Ishikawa (cell line): ENCODE measurements around the gene GATAD2A.

ENCODE experiments used
- CEBPB ChIP-seq: IDR thresholded peaks from 2 replicates; pipeline ENCODE4 v1.6.1; 2012
- CREB1 ChIP-seq: IDR thresholded peaks from 2 replicates; pipeline ENCODE4 v1.6.1; 2012; ENCODE audit warnings: low read depth
- EGR1 ChIP-seq: IDR thresholded peaks from 2 replicates; pipeline ENCODE4 v1.6.1; 2012
- EP300 ChIP-seq: IDR thresholded peaks from 2 replicates; pipeline ENCODE4 v1.6.1; 2012; ENCODE audit warnings: borderline replicate concordance
- FOXM1 ChIP-seq: IDR thresholded peaks from 2 replicates; pipeline ENCODE4 v1.6.1; 2012; ENCODE audit warnings: low read depth, borderline replicate concordance
- NFIC ChIP-seq: IDR thresholded peaks from 2 replicates; pipeline ENCODE4 v1.6.1; 2012
- RAD21 ChIP-seq: IDR thresholded peaks from 2 replicates; pipeline ENCODE4 v1.6.1; 2012; ENCODE audit warnings: low read depth
- TAF1 ChIP-seq: IDR thresholded peaks from 2 replicates; pipeline ENCODE4 v1.6.1; 2012; ENCODE audit warnings: low read depth, mild to moderate bottlenecking
- TCF12 ChIP-seq: IDR thresholded peaks from 2 replicates; pipeline ENCODE4 v1.6.1; 2012; ENCODE audit warnings: low read depth
- TEAD4 ChIP-seq: IDR thresholded peaks from 2 replicates; pipeline ENCODE4 v1.6.1; 2012
- YY1 ChIP-seq: IDR thresholded peaks from 2 replicates; pipeline ENCODE4 v1.6.1; 2012; ENCODE audit warnings: low read depth
- ZBTB7A ChIP-seq: IDR thresholded peaks from 2 replicates; pipeline ENCODE4 v1.6.1; 2012; ENCODE audit warnings: low read depth
- TF ChIP-seq, protein P1 (sequence below): IDR thresholded peaks from 2 replicates; pipeline ENCODE4 v1.6.1; 2012
- TF ChIP-seq, protein P2 (sequence below): IDR thresholded peaks from 2 replicates; pipeline ENCODE4 v1.6.1; 2012; ENCODE audit warnings: low read depth, mild to moderate bottlenecking
- TF ChIP-seq, protein P3 (sequence below): IDR thresholded peaks from 2 replicates; pipeline ENCODE4 v1.6.1; 2012

Gene GATAD2A

DNA sequence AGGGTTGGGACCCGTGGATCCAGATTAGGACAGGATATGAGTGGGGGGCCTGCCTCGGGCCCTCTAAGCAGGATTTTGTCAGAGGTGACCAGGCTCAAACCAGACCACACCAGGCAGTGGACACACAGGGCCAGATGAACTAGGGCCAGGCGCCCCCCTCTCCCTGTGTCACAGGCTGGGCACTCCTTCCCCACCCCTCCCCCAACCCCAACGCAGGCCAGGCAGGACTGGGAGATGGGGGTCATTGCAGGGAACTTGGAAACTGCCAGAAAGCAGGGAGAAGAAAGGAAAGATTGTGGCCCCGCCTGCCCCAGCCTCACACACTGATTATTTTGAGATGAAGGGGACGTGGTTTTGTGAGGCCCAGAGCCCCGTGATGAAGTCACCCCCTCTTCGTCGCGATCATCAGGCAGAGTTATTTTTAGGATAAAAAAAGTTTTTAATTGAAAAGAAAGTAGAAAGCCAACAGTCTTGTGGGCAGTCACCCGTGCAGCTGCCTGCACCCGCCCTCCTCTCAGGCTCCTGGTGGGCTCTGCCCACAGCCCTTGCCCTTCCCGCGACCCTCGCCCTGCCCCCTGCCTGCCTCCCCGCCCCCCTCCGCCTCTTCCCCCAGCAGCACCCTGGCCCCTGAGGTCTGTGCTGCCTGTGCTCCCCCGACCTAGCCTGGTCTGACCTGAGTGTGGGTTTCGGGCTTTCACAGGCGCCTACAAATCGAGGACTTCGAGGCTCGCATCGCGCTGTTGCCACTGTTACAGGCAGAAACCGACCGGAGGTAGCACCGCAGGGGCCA is 121.3 kb downstream of the GATAD2A start:
- TF ChIP-seq NFIC (no peak), TEAD4 (no peak), FOXM1 (no peak), ZBTB7A (no peak)
- TF ChIP-seq, protein P1, sequence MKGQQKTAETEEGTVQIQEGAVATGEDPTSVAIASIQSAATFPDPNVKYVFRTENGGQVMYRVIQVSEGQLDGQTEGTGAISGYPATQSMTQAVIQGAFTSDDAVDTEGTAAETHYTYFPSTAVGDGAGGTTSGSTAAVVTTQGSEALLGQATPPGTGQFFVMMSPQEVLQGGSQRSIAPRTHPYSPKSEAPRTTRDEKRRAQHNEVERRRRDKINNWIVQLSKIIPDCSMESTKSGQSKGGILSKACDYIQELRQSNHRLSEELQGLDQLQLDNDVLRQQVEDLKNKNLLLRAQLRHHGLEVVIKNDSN = no peak

DNA sequence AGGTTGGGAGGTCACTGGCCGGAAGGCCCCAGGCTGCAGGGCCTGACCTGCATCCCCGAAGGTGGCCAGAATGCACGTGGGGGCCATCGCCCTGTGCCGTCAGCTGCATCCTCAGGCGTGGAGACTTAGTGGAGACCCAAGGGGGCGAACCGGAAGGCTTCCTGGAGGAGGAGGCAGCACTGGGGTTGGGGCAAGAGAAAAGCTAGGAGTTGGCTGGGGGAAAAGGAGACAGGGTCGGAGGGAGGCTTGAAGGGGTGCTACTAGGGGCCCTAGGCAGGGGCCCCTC is 121.8 kb downstream of the GATAD2A start:
- no peak for TF ChIP-seq RAD21
- no peak for TF ChIP-seq YY1
- TF ChIP-seq, protein P2, sequence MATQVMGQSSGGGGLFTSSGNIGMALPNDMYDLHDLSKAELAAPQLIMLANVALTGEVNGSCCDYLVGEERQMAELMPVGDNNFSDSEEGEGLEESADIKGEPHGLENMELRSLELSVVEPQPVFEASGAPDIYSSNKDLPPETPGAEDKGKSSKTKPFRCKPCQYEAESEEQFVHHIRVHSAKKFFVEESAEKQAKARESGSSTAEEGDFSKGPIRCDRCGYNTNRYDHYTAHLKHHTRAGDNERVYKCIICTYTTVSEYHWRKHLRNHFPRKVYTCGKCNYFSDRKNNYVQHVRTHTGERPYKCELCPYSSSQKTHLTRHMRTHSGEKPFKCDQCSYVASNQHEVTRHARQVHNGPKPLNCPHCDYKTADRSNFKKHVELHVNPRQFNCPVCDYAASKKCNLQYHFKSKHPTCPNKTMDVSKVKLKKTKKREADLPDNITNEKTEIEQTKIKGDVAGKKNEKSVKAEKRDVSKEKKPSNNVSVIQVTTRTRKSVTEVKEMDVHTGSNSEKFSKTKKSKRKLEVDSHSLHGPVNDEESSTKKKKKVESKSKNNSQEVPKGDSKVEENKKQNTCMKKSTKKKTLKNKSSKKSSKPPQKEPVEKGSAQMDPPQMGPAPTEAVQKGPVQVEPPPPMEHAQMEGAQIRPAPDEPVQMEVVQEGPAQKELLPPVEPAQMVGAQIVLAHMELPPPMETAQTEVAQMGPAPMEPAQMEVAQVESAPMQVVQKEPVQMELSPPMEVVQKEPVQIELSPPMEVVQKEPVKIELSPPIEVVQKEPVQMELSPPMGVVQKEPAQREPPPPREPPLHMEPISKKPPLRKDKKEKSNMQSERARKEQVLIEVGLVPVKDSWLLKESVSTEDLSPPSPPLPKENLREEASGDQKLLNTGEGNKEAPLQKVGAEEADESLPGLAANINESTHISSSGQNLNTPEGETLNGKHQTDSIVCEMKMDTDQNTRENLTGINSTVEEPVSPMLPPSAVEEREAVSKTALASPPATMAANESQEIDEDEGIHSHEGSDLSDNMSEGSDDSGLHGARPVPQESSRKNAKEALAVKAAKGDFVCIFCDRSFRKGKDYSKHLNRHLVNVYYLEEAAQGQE = no peak
- no peak for TF ChIP-seq TCF12
- TF ChIP-seq NFIC = no peak
- no peak for TF ChIP-seq FOXM1
- TF ChIP-seq, protein P3, sequence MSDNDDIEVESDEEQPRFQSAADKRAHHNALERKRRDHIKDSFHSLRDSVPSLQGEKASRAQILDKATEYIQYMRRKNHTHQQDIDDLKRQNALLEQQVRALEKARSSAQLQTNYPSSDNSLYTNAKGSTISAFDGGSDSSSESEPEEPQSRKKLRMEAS = no peak
- TF ChIP-seq EGR1 = no peak
- no peak for TF ChIP-seq CREB1
- no peak for TF ChIP-seq TAF1
- no peak for TF ChIP-seq CEBPB
- TF ChIP-seq EP300 = no peak

DNA sequence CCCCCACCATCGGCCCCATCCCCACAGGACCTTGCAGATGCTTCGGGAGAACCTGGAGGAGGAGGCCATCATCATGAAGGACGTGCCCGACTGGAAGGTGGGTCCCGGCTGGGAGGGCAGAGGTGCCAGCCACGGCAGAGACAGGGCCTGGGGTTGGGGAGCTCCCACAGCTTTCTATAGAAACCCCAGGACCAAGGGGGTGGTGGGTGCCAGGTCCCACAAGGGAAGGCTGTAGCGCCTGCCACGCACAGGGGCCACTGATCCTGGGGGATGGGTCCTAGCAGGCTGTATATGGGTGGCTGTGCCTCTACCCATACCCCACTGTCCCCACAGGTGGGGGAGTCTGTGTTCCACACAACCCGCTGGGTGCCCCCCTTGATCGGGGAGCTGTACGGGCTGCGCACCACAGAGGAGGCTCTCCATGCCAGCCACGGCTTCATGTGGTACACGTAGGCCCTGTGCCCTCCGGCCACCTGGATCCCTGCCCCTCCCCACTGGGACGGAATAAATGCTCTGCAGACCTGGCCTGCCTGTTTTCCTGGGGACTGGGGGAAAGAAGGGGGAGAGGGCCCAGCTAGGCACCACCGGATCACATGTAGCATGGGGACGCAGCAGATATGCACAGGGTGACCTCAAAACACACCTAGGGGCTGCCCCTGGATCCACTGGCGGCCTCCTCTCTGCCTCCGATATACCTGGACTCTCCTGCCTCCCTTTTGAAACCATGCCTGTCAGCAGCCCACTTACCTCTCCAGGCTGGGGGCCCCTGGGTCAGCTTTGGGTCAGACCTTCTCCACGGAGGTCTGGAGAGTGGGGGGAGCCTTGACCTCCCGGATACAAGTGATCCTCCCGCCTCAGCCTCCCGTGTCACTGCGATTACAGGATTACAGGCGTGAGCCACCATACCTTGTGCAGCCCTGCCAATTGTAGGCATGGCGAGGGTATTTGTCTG is 122.5 kb downstream of the GATAD2A start:
- TF ChIP-seq NFIC (no peak), CREB1 (no peak), TCF12 (no peak), FOXM1 (no peak), EGR1 (no peak), YY1 (no peak), ZBTB7A (no peak), TAF1 (no peak), EP300 (no peak), CEBPB (no peak), TEAD4 (no peak)
- TF ChIP-seq, protein P1 = no peak
- TF ChIP-seq, protein P3 = no peak

GRCh38 chr19:19528721-19529490 is 123.4 kb downstream of the GATAD2A start, which contains the start of gene YJEFN3:
TSS of gene YJEFN3 (plus strand) at chr19:19528911. CDS start at chr19:19528933, 22 bp downstream.
- no peak for TF ChIP-seq YY1
- no peak for TF ChIP-seq CEBPB
- TF ChIP-seq, protein P2 = no peak
- no peak for TF ChIP-seq TEAD4
- TF ChIP-seq FOXM1 = no peak

GRCh38 chr19:19529783-19530422 is 124.4 kb downstream of the GATAD2A start:
- TF ChIP-seq ZBTB7A (no peak), TCF12 (no peak), EP300 (no peak), EGR1 (no peak), NFIC (no peak), FOXM1 (no peak), TEAD4 (no peak), YY1 (no peak), TAF1 (no peak), CEBPB (no peak), CREB1 (no peak)
- TF ChIP-seq, protein P1 = no peak
